GM21447 (cell line): ENCODE data around the gene RARRES1.

Experiments used
- ATAC-seq: cut with Tn5 transposase; IDR thresholded peaks from one replicate; pipeline ENCODE4 v1.9.1; 2021; ENCODE audit not compliant: unreplicated experiment

The RARRES1 gene

GRCh38 chr3:158731938-158732855 lies at the start of gene RARRES1:
RARRES1 (minus strand) TSS chr3:158732457; CDS start chr3:158732415, 42 bp downstream.
- peak; percentile 75 for ATAC-seq

GRCh38 chr3:158781849-158782248 lies 49.6 kb upstream of the RARRES1 start:
- no peak for ATAC-seq

- no peak for ATAC-seq
Measured at GRCh38 chr3:158781191-158781590, 48.9 kb upstream of the RARRES1 start.

- ATAC-seq, result no peak
Measured at GRCh38 chr3:158780766-158781165, 48.5 kb upstream of the RARRES1 start.

GRCh38 chr3:158777161-158777873 lies 45.1 kb upstream of the RARRES1 start:
- no peak for ATAC-seq

GRCh38 chr3:158776531-158776930 lies 44.3 kb upstream of the RARRES1 start:
- no peak for ATAC-seq

GRCh38 chr3:158775426-158776410 lies 43.5 kb upstream of the RARRES1 start:
- peak; percentile 72 for ATAC-seq

GRCh38 chr3:158774965-158775364 lies 42.7 kb upstream of the RARRES1 start:
- ATAC-seq, result no peak

- no peak for ATAC-seq
Measured at GRCh38 chr3:158773845-158774830, 41.9 kb upstream of the RARRES1 start.

GRCh38 chr3:158773166-158773565 lies 40.9 kb upstream of the RARRES1 start:
- no peak for ATAC-seq

GRCh38 chr3:158771982-158772381 lies 39.7 kb upstream of the RARRES1 start:
- no peak for ATAC-seq

- no peak for ATAC-seq
Measured at GRCh38 chr3:158771577-158771976, 39.3 kb upstream of the RARRES1 start.

- no peak for ATAC-seq
Measured at GRCh38 chr3:158770741-158771350, 38.6 kb upstream of the RARRES1 start.

- no peak for ATAC-seq
Measured at GRCh38 chr3:158769952-158770740, 37.9 kb upstream of the RARRES1 start.

- ATAC-seq, result no peak
Measured at GRCh38 chr3:158769549-158769948, 37.3 kb upstream of the RARRES1 start.

GRCh38 chr3:158768881-158769543 lies 36.8 kb upstream of the RARRES1 start:
- no peak for ATAC-seq

- no peak for ATAC-seq
Measured at GRCh38 chr3:158768361-158768787, 36.1 kb upstream of the RARRES1 start.

GRCh38 chr3:158766364-158766763 lies 34.1 kb upstream of the RARRES1 start:
- ATAC-seq, result no peak
